ENCODE measurements around the gene TMEM150B.
"Not testable (repeated sequence)": the region's sequence is repeated elsewhere in the genome, so short reads cannot be mapped to it uniquely, and the experiment has no call there.

The TMEM150B gene

DNA sequence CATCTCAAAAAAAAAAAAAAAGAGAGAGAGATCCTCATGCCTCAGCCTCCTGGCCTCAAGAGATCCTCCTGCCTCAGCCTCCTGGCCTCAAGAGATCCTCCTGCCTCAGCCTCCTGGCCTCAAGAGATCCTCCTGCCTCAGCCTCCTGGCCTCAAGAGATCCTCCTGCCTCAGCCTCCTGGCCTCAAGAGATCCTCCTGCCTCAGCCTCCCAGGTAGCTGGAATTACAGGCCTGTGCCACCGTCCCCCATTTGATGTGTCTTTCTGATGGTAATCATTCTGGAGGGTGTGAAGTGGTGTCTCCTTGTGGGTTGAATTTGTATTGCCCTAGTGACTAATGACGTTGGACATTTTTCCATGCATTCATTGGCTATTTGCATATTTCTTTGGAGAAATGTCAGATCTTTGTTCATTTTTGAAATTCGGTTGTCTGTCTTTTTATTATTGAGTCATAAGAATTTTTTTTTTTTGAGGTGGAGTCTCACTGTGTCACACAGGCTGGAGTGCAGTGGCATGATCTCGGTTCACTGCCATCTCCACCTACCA, 3.7 kb upstream of the TMEM150B start:
- not testable (repeated sequence) for H3K27me3 ChIP-seq (ENCODE audit: insufficient read depth, low read length); H3K36me3 ChIP-seq (ENCODE audit: insufficient read depth, low read length); H3K9me3 ChIP-seq (ENCODE audit: insufficient read depth, low read depth, low read length); H3K4me1 ChIP-seq (ENCODE audit: insufficient read depth, low read length); H3K27ac ChIP-seq (ENCODE audit: low read depth, low read length); H3K9ac ChIP-seq (ENCODE audit: low read depth, low read length); H3K4me3 ChIP-seq (ENCODE audit: low read length)
- 94% methylated on average over 4 of the region's 4 CpGs for WGBS

DNA sequence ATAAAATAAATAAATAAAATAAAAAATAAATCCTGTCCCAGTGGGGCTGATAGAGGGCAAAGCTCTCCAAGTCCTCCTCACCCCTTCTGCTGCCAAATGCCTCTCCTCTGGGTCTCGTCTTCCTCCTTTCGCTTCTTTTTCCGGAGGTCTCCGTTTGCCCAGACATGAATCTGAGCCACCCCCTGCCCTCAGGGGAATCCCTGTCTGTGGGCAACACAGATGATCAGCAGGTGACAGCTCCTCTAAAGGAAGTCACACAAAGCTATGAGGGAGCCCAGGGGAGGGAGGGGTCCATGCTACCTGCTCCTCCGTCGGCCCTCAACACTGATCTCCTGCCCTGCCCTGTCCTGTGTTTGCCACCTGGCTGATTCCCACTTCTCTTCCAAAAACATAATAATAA, 479 bp downstream of the TMEM150B start:
- Histone ChIP-seq H3K9me3 (ENCODE audit: insufficient read depth, low read depth, low read length) (no peaks in the 10 kb centered on the region), H3K9ac (ENCODE audit: low read depth, low read length) (no peak overlapping the region)

DNA sequence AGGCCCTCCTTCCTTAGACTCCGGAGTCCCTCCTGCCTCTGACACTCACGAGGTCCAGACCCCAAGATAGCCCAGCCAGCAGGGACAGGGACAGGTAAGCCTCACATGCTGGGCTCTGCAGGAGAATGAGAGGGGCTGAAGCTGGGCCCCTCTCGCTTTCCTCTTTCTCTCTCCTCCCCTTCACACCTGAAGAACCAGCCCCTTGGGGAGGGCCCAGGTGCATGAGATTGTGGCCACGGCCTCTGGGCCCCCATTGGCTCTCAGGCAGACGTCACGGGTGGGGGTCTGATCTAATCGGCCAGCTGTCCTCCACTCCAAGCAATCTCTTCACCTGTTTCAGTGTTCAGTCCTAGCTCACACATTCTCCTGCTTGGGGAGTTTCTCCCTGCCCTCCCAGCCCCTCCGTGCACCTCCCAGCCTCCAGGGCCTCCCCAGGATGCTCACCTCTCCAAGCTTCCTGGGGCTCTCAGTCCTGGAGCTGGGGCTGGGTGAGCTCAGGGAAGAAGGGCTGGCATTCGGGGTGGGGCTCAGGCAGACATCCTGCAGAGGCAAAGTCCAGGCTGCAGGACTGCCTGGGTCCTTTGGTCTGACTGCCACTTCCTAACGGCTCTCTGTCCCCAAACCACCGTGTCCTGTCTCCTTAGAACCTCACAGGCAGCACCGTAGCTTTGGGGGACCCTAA, 2.8 kb downstream of the TMEM150B start:
- Histone ChIP-seq H3K4me3 (ENCODE audit: low read length) (no peak overlapping the region), H3K36me3 (ENCODE audit: insufficient read depth, low read length) (no peaks in the 10 kb centered on the region), H3K27ac (ENCODE audit: low read depth, low read length) (no peak overlapping the region), H3K9me3 (ENCODE audit: insufficient read depth, low read depth, low read length) (no peaks in the 10 kb centered on the region), H3K27me3 (ENCODE audit: insufficient read depth, low read length) (no peaks in the 10 kb centered on the region), H3K9ac (ENCODE audit: low read depth, low read length) (no peak overlapping the region), H3K4me1 (ENCODE audit: insufficient read depth, low read length) (peaks cover 7% of the 10 kb centered on the region)
- WGBS: 78% methylated on average over 12 of the region's 12 CpGs

More for the DNA sequence above, 479 bp downstream of the TMEM150B start:
- Histone ChIP-seq H3K36me3 (ENCODE audit: insufficient read depth, low read length) (no peaks in the 10 kb centered on the region), H3K27me3 (ENCODE audit: insufficient read depth, low read length) (no peaks in the 10 kb centered on the region), H3K4me3 (ENCODE audit: low read length) (no peak overlapping the region), H3K4me1 (ENCODE audit: insufficient read depth, low read length) (peaks cover 7% of the 10 kb centered on the region), H3K27ac (ENCODE audit: low read depth, low read length) (no peak overlapping the region)
- WGBS: 94% methylated on average over 6 of the region's 6 CpGs

DNA sequence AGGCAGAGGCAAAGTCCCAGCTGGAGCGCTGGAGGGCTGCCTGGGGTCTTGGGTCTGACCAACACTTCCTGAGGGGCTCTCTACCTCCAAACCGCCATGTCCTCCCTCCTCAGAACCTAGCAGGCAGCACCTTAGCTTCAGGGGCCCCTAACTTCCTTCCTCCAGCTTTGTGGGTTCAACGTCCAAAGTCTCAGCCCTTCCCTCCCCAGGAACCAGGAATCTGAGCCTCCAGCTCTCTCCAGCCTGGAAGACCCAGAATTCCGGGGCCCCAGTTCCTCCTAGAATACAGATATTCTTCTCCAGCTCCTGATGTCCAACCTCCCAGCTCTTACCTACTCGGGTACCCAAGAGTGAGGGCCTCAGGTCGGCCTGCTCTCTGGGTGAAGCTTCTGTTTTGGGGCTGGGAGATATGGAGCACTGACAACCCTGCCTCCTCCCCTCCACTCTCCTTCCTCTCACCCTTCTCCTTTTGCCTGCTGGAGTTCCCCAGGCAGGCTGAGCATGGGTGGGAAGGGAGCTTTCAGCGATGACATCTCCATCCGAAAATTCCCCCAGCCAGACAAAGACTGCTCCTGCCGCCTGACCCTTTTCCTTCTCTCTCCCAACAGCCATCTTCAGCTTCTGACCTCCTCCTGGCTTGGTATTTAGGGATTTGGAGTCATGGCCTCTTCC, 3.5 kb downstream of the TMEM150B start:
- Histone ChIP-seq H3K4me3 (ENCODE audit: low read length) (no peak overlapping the region), H3K9ac (ENCODE audit: low read depth, low read length) (no peak overlapping the region), H3K27ac (ENCODE audit: low read depth, low read length) (no peak overlapping the region), H3K9me3 (ENCODE audit: insufficient read depth, low read depth, low read length) (no peaks in the 10 kb centered on the region), H3K27me3 (ENCODE audit: insufficient read depth, low read length) (no peaks in the 10 kb centered on the region), H3K36me3 (ENCODE audit: insufficient read depth, low read length) (no peaks in the 10 kb centered on the region), H3K4me1 (ENCODE audit: insufficient read depth, low read length) (peaks cover 7% of the 10 kb centered on the region)
- 86% methylated on average over 8 of the region's 9 CpGs for WGBS

GRCh38 chr19:55320844-55321419, 4.2 kb downstream of the TMEM150B start:
- no peak overlapping the region for H3K9ac ChIP-seq (ENCODE audit: low read depth, low read length)
- no peaks in the 10 kb centered on the region for H3K27me3 ChIP-seq (ENCODE audit: insufficient read depth, low read length)
- no peaks in the 10 kb centered on the region for H3K36me3 ChIP-seq (ENCODE audit: insufficient read depth, low read length)
- H3K9me3 ChIP-seq (ENCODE audit: insufficient read depth, low read depth, low read length): no peaks in the 10 kb centered on the region
- no peak overlapping the region for H3K27ac ChIP-seq (ENCODE audit: low read depth, low read length)
- peaks cover 7% of the 10 kb centered on the region for H3K4me1 ChIP-seq (ENCODE audit: insufficient read depth, low read length)
- no peak overlapping the region for H3K4me3 ChIP-seq (ENCODE audit: low read length)
- 92% methylated on average over 8 of the region's 8 CpGs for WGBS

DNA sequence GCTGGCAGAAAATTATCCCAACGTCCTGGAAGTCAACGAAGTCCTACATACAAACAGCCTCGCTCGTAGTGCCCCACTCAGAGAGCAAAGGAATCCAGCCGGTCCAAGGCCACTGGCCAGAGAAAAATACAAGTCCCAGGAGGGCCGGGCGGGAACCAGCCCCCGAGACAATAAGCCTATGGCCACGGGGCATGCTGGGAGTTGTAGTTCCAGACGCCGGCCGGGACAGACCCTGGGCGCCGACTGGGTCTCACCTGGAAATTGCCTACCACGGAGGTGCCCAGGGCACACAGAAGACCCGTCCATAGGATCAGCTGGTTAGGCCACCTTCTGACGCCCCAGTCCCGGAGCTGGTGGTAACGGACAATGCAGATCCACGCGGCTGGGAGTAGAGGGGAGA, 5.4 kb downstream of the TMEM150B start:
- Histone ChIP-seq H3K4me3 (ENCODE audit: low read length) (peak overlapping the region; percentile 56), H3K9me3 (ENCODE audit: insufficient read depth, low read depth, low read length) (no peaks in the 10 kb centered on the region), H3K36me3 (ENCODE audit: insufficient read depth, low read length) (no peaks in the 10 kb centered on the region), H3K27ac (ENCODE audit: low read depth, low read length) (no peak overlapping the region), H3K27me3 (ENCODE audit: insufficient read depth, low read length) (no peaks in the 10 kb centered on the region), H3K4me1 (ENCODE audit: insufficient read depth, low read length) (peaks cover 7% of the 10 kb centered on the region), H3K9ac (ENCODE audit: low read depth, low read length) (peak overlapping the region; percentile 50)
- WGBS: 15% methylated on average over 21 of the region's 21 CpGs

DNA sequence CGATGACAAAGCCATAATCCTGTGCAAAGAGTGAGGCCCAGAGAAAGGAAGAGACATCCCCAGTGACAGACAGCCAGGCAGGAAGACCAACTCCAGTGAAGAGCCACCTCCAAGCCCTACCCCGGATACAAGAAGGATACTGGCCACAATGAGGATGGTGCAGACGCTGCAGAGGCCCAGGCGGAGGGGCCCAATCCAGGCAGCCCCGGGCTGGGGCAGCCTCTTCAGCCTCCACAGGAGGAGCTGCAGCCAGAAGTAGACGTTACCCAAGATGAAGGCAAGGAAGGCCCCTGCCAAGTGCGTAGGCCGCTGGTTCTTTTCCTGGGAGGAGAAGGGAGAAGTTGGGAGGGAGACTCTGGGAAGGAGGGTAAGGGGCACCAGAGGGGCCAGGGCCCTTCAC, 8.5 kb downstream of the TMEM150B start:
- Histone ChIP-seq H3K4me1 (ENCODE audit: insufficient read depth, low read length) (peaks cover 4% of the 10 kb centered on the region; the same call in 1 of the 2 replicates), H3K27ac (ENCODE audit: low read depth, low read length) (no peak overlapping the region), H3K36me3 (ENCODE audit: insufficient read depth, low read length) (no peaks in the 10 kb centered on the region), H3K9ac (ENCODE audit: low read depth, low read length) (no peak overlapping the region), H3K4me3 (ENCODE audit: low read length) (no peak overlapping the region), H3K27me3 (ENCODE audit: insufficient read depth, low read length) (no peaks in the 10 kb centered on the region), H3K9me3 (ENCODE audit: insufficient read depth, low read depth, low read length) (no peaks in the 10 kb centered on the region)
- WGBS: 88% methylated on average over 8 of the region's 8 CpGs

GRCh38 chr19:55315956-55316525, 9.1 kb downstream of the TMEM150B start:
- Histone ChIP-seq H3K4me1 (ENCODE audit: insufficient read depth, low read length) (peaks cover 4% of the 10 kb centered on the region; the same call in 1 of the 2 replicates), H3K27ac (ENCODE audit: low read depth, low read length) (no peak overlapping the region), H3K4me3 (ENCODE audit: low read length) (no peak overlapping the region), H3K27me3 (ENCODE audit: insufficient read depth, low read length) (no peaks in the 10 kb centered on the region), H3K9me3 (ENCODE audit: insufficient read depth, low read depth, low read length) (no peaks in the 10 kb centered on the region), H3K9ac (ENCODE audit: low read depth, low read length) (no peak overlapping the region), H3K36me3 (ENCODE audit: insufficient read depth, low read length) (no peaks in the 10 kb centered on the region)
- 94% methylated on average over 13 of the region's 13 CpGs for WGBS

- 86% methylated on average over 8 of the region's 8 CpGs for whole genome bisulfite sequencing
- no peaks in the 10 kb centered on the region for H3K9me3 ChIP-seq (ENCODE audit: insufficient read depth, low read depth, low read length)
- no peaks in the 10 kb centered on the region for H3K4me1 ChIP-seq (ENCODE audit: insufficient read depth, low read length)
- no peak overlapping the region for H3K27ac ChIP-seq (ENCODE audit: low read depth, low read length)
- no peaks in the 10 kb centered on the region for H3K27me3 ChIP-seq (ENCODE audit: insufficient read depth, low read length)
- H3K9ac ChIP-seq (ENCODE audit: low read depth, low read length): no peak overlapping the region
- no peak overlapping the region for H3K4me3 ChIP-seq (ENCODE audit: low read length)
- H3K36me3 ChIP-seq (ENCODE audit: insufficient read depth, low read length): peaks cover 13% of the 10 kb centered on the region
These were observed 10.7 kb downstream of the TMEM150B start for GRCh38 chr19:55314396-55314795.

DNA sequence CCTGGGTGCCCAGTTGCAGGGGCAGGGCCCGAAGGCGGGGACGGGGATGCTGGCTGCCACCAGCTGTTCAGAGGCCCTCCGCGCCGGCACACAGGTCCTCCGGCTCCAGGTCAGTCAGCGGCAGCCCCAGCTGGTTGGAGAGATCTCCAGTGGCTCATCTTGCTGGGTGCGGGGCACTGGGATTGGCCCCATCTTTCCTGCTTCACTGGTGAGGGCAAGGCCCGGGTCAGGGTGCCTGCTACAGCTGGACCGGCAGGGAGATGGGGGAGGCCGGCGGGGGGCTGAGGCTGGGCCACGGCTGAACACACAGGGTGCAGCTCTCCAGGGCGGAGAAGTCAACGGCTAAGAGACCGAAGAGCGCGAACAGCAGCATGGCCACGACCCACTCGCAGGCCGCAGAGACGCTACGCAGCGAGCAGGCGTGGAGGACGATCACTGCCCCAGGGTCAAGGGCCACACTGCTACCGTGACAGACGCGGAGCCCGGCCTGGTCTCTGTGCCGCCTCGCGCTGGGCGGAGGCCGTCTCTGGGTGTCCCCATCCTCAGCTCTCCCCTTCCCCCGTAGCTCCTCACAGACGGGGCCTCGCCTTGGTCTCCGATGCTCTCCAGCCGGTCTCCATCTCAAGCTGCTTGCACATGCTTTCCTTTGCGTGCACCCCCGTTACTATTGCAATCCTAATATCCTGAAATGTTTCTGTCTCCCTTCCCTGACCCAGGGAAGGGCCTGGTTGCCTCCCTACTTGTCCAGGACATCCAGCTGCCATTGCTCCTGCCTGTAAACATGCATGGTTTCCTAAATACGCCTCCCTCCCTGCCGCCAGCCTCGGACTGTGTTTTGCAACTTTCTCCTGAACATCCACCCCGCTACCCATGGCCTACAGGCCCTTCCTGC, 12.3 kb downstream of the TMEM150B start:
- WGBS: 93% methylated on average over 47 of the region's 47 CpGs
- no peak overlapping the region for H3K27ac ChIP-seq (ENCODE audit: low read depth, low read length)
- no peaks in the 10 kb centered on the region for H3K27me3 ChIP-seq (ENCODE audit: insufficient read depth, low read length)
- peaks cover 26% of the 10 kb centered on the region for H3K36me3 ChIP-seq (ENCODE audit: insufficient read depth, low read length)
- H3K9me3 ChIP-seq (ENCODE audit: insufficient read depth, low read depth, low read length): no peaks in the 10 kb centered on the region
- no peak overlapping the region for H3K9ac ChIP-seq (ENCODE audit: low read depth, low read length)
- no peaks in the 10 kb centered on the region for H3K4me1 ChIP-seq (ENCODE audit: insufficient read depth, low read length)
- H3K4me3 ChIP-seq (ENCODE audit: low read length): no peak overlapping the region
